ENCODE results near the gene PLCG1.

Gene PLCG1

DNA sequence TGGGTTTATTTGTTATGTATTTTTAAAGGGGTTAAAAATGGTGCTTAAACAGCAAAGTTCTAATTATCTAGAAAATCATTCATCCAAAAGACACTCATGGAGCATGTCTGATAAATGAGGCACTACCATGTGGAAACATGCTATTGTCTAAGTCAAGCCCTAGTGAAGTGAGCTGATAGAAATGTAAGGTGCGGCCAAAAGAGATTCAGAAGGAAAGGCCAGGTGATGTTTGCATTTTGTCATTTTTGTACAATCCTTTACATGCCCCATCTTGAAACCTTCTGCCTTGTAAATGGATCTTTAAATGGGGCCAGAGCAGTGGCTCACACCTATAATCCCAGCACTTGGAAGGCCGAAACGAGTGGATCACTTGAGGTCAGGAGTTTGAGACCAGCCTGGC, 77.3 kb downstream of the PLCG1 start:
- DNase-seq (ENCODE audit: low read depth): no peak

DNA sequence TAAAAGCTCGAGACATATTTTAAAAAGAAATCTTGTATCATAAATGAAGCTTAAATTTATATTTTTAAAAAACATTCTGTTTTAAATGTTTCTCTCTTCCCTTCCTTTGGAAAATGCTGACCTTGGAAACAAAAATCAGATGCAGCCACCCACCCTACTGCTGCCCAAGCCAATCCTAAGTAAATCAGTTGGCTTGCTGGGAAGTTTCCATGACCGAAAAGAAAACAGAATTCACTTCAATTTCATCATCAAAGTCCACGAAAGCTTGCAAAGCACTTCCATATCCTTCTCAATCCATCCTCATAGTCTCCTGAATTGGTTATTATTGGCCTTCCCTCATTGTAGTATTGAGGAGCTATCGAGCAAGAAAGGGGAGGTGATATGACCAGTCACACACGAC, 80.1 kb downstream of the PLCG1 start:
- no peak for DNase-seq (ENCODE audit: low read depth)

DNA sequence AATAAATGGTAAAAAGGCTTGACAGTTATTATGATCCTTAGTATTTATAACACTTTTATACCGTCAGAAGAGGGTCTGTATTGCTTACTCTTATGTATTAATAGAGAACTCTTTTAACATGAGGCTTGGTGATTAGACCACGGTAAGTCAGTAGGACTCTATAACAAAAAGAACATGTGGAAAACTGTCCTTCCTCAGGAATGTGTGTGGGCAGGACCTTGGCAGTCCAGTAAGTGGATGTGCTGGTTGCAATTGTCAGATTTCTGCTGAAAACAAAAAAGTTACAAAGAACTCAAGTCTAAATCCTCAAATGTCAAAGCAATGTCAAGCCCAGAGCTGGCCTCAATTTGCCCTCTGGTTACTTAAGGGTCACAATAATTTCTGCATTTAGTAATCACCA, 81.1 kb downstream of the PLCG1 start:
- no peak for DNase-seq (ENCODE audit: low read depth)

DNA sequence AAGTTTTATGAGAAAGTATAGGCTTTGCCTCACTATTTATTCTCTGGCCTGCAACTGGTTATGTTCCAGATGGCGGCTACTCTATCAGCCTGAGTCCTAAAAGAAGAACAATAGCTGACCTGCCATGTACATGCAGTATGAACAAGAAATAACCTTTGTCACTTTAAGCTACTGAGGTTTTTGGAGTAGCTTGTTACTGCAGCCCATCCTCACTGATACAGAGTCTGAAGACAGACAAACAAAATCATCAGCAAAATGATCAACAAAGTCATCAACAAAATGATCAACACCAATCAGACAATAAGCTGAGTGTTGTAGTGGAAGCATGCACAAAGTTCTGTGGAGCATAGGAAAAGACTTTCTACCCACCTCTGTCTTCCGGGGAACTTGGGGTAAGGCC, 82.5 kb downstream of the PLCG1 start:
- no peak for DNase-seq (ENCODE audit: low read depth)

DNA sequence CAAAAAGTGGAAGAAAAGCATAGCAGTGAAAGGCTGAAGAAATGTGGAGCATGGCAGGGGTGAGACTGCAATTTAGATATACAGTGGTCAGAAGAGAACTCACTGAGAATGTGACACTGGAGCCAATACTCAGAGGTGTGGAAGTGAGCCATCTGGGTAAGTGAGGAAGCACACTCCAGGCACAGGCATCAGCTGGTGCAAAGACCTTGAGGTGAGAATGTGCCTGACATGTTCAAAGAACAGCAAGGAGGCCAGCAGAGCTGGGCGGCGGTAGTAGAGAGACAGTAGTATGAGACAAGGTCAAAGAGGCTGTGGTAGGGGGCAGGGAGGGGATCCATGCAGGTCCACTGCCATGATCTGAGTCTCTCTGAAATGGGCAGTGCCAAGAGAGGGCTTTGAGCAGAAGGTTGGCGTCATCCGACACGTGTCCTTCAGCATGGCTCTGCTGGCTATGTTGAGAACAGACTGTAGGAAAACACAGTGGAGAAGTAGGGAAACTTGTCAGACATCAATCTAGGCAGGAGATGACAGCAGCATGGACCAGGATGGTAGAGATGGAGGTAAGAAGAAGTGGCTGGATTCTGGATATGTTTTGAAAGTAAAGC, 84.4 kb downstream of the PLCG1 start:
- DNase-seq (ENCODE audit: low read depth): no peak

DNA sequence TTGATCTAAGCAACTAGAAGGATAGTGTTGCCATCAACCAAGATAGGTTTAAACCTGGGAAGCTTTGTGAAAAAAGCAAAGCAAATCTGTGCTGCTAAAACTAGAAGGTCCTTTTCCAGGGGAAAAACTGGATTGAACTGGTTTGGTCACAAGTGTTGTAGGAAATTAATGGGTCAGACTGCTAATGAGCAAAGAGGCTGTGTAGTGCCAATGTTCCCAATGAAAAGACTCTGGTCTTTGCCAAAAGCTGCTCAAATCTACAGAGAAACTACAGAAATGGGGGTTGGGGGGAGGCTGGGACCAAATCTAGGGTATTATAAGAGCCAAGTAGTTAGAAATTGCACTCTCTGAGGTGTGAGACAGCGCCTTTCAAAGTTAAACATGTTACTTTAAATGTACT, 85.0 kb downstream of the PLCG1 start:
- no peak for DNase-seq (ENCODE audit: low read depth)

DNA sequence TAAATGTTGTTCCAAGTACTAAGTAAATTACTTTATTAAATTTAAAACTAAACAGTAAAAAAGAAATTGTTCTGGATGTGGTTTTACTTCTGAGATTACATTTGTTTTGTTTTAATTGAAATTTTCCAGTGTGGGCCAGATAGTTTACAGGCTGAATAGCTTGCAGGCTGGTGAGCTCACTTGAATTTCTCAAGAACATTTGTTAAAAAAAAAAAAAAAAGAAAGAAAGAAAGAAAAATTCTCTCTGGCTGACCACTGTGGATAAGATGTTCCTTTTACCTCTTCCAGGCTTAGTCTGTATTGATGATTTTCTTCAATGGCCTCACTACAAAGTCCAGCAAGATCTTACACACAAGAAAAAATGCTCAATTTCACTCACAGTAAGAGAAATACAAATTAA, 85.4 kb downstream of the PLCG1 start:
- no peak for DNase-seq (ENCODE audit: low read depth)

DNA sequence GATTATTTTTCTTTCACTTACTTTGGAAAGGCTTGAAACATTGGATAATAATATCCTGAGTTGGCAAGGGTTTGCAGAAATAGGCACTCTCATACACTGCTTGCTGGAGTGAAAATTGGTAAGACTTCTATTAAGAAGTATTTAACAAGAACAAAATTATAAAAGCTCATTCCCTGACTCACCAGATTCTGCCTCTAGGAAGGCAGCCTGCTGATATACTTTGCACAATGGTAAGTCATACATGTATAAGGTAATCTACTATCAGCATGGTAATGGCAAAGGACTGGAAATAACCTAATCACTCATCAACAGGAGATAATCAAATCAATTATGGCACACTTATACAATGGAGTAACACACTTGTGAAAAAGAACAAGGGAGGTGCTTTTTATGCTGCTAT, 85.8 kb downstream of the PLCG1 start:
- DNase-seq (ENCODE audit: low read depth): no peak

DNA sequence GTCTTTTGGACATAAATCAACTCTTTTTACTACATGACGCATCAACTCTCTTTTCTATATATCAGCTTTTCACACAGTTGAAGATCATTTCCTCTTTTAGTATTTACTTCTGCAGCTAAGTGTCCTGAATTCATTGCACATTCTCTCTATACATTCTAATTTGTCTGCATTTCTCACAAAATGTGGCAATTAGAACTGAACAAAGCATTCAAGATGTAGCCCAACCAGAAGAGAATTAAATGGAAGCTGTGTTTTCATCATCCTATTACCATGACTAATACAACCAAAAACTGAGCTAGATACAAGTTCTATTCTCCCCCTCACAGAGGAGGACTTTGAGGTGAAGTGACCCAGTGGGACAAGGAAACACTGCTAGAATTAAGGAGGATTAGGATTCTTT, 86.9 kb downstream of the PLCG1 start:
- DNase-seq (ENCODE audit: low read depth): no peak

DNA sequence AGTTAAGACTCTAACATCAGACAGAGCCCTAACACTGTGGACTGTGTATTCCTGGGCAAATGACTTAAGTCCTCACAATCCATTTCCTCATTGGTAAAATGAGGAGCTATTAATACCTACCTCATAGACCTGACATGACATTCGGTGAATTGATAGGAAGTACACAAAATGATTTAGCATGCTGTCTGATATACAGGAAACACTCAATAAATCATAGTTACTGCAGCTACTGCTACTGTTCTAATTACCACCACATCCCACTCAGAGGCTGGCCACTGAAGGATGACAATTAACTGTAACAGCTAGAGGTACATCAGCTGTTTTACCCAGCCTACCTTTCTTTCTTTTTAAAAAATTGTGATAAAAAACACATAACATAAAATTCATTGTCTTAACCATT, 87.7 kb downstream of the PLCG1 start:
- no peak for DNase-seq (ENCODE audit: low read depth)

DNA sequence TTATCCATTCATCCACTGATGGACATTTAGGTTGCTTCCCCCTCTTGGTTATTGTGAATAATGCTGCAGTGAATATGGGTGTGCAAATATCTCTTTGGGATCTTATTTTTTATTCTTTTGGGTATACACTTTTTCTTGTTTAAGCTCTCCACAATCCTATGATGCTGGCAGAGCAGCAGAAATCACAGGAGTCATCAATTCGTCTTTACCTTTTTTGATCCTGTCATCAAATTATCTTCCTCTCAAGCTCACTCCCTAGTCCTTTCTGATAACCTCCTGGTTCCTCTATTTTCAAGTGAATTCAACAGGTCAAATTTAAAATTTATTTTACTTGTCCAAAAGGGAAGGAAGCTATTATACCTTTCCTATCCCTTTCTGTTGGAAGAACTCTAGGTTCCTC, 89.1 kb downstream of the PLCG1 start:
- no peak for DNase-seq (ENCODE audit: low read depth)
